ENCODE results near the gene SDSL.

DNA sequence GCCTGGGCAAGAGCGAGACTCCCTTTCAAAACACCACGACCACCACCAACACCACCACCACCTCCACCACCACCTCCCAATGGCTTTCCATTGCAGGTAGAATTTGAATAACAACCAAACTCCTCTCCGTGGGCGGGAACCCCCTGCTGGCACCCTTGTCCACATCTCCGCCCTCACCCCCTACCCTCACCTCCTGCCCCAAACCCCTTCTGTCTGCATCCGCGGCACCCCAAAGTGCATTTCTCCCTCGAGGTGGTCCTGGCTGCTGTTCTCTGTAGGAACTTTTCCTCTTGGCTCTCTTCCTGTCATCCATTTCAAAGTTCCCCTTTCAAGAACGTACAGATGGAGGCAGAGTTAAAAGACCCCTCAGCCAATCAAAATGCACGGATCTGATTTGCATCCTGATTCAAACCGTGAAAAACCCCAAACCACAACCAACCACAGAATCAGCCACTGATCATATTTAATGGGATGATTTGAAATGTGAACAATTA lies 3.8 kb downstream of the SDSL start:
- TF ChIP-seq GTF2I (CRISPR knock-in tag; conservative IDR thresholded peaks at IDR 0.05) = no peak
- TF ChIP-seq, protein P1, sequence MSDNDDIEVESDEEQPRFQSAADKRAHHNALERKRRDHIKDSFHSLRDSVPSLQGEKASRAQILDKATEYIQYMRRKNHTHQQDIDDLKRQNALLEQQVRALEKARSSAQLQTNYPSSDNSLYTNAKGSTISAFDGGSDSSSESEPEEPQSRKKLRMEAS (CRISPR knock-in tag; IDR thresholded peaks at IDR 0.05) = no peak
